Gastroesophageal sphincter (tissue), 4 donors: Measurements from ENCODE around the gene RFX2. TPM values are rescaled to one million over a fixed set of nuclear protein-coding genes. Genes with fewer than 3 reads are reported as not detected.

Experiments used
- ATAC-seq: fragments of 150-250 bp; one replicate; pipeline ENCODE4 v1.9.1; 2016; ENCODE audit warnings: mild to moderate bottlenecking, moderate library complexity
- H3K27ac ChIP-seq, 4 donors: fragments of 200-600 bp; sonication (generic) in 3 of 4; 1 replicate in 3 of 4; 2 replicates in 1 of 4; pipeline ENCODE4 v1.5.1; 2016 to 2019
- H3K27me3 ChIP-seq: fragments of 200-600 bp; sonication (generic); one replicate; pipeline ENCODE4 v1.5.1; 2019
- H3K36me3 ChIP-seq, 2 donors: fragments of 200-600 bp; sonication (generic); one replicate each; pipeline ENCODE4 v1.5.1; 2019; ENCODE audit warnings: control low read depth in 1 of 2
- H3K4me1 ChIP-seq, 3 donors: fragments of 200-600 bp; sonication (generic); 1 replicate in 2 of 3; 2 replicates in 1 of 3; pipeline ENCODE4 v1.5.1; 2016 to 2019; ENCODE audit warnings: control low read depth in 2 of 3
- H3K4me3 ChIP-seq, 2 donors: fragments of 200-600 bp; sonication (generic); one replicate each; pipeline ENCODE4 v1.5.1; 2019; ENCODE audit warnings: mild to moderate bottlenecking in 1 of 2, moderate library complexity in 1 of 2
- H3K9me3 ChIP-seq, 3 donors: fragments of 200-600 bp; sonication (generic); one replicate each; pipeline ENCODE4 v1.5.1; 2017 to 2019; ENCODE audit warnings: control low read depth in 2 of 3
- CTCF ChIP-seq, 4 experiments: fragments of 200-600 bp in 2 of 4; fragments of 450-650 bp in 2 of 4; sonication (generic) in 1 of 4; IDR thresholded peaks; one replicate each; pipeline ENCODE4 v1.5.1; 2017 to 2019; ENCODE audit warnings: antibody characterized with exemption in 4 of 4, mild to moderate bottlenecking in 2 of 4, moderate library complexity in 2 of 4
- EP300 ChIP-seq: sonication (generic); formaldehyde crosslinking; IDR thresholded peaks from one replicate; pipeline ENCODE4 v1.6.1; 2017; ENCODE audit warnings: antibody characterized with exemption, mild to moderate bottlenecking
- POLR2A ChIP-seq, 2 donors: fragments of 450-650 bp; IDR thresholded peaks; one replicate each; pipeline ENCODE4 v1.6.1; 2017; ENCODE audit warnings: antibody characterized with exemption in 2 of 2, mild to moderate bottlenecking in 2 of 2, moderate library complexity in 1 of 2
- POLR2AphosphoS5 ChIP-seq: sonication (generic); formaldehyde crosslinking; IDR thresholded peaks from one replicate; pipeline ENCODE4 v1.6.1; 2017; ENCODE audit warnings: antibody characterized with exemption
- WGBS, 2 donors: methylation state at CpG; one replicate each; pipeline ENCODE4 v1.1.5; 2018; ENCODE audit warnings: low coverage in 1 of 2; 5-methylcytosine and 5-hydroxymethylcytosine counted together
- total RNA-seq, 4 donors: library from RNA; depleted of rRNA; stranded (reverse); fragments of >200 nt; gene quantifications; one replicate each; pipeline ENCODE4 v1.1.0, GENCODE V29; 2016

The RFX2 gene
- total RNA-seq, 4 donors from 2014 or later, result 18.7 to 49.1 (median 37.6) TPM

- WGBS, 2 donors, result 68 to 76% methylated on average over 6 to 7 of the region's 9 CpGs
- Histone ChIP-seq H3K27ac (peak overlapping the region in 1 of 4 donors; percentile 9), H3K27me3 (no peaks in the 10 kb centered on the region), H3K4me1 (peaks cover 18 to 100% (median 48%) of the 10 kb centered on the region in 3 donors), H3K36me3 (peaks cover 0 to 26% of the 10 kb centered on the region in 2 donors), H3K9me3 (no peaks in the 10 kb centered on the region), H3K4me3 (no peak overlapping the region)
- ATAC-seq, result no peak
- TF ChIP-seq EP300 (no peak), CTCF (IDR thresholded peaks at IDR 0.05) (no peak), POLR2A (IDR thresholded peaks at IDR 0.05) (no peak), POLR2AphosphoS5 (no peak)
Observed at GRCh38 chr19:5972355-5972731, 138.0 kb downstream of the RFX2 start.

- ATAC-seq, result no peak
- Histone ChIP-seq H3K4me1 (peaks cover 18 to 100% (median 52%) of the 10 kb centered on the region in 3 donors), H3K9me3 (no peaks in the 10 kb centered on the region), H3K36me3 (peaks cover 0 to 26% of the 10 kb centered on the region in 2 donors), H3K27ac (peak overlapping the region in 1 of 4 donors; percentile 9), H3K4me3 (no peak overlapping the region), H3K27me3 (no peaks in the 10 kb centered on the region)
- TF ChIP-seq EP300 (no peak), POLR2AphosphoS5 (no peak), CTCF (IDR thresholded peaks at IDR 0.05) (no peak), POLR2A (IDR thresholded peaks at IDR 0.05) (no peak)
- WGBS, 2 donors, result 79 to 92% methylated on average over 2 of the region's 2 CpGs
Observed at GRCh38 chr19:5971714-5972354, 138.5 kb downstream of the RFX2 start.

- 80% methylated on average over 3 of the region's 8 CpGs; no CpG with 5 or more reads in 1 of the 2 donors for WGBS, 2 donors
- H3K9me3 ChIP-seq, result no peaks in the 10 kb centered on the region
- H3K36me3 ChIP-seq, result peaks cover 0 to 20% of the 10 kb centered on the region in 2 donors
- TF ChIP-seq POLR2A (IDR thresholded peaks at IDR 0.05), result no peak
- TF ChIP-seq POLR2AphosphoS5, result no peak
- no peak for TF ChIP-seq EP300
- no peak for TF ChIP-seq CTCF (IDR thresholded peaks at IDR 0.05)
- ATAC-seq, result no peak
- no peaks in the 10 kb centered on the region for H3K27me3 ChIP-seq
- peaks cover 17 to 100% (median 51%) of the 10 kb centered on the region in 3 donors for H3K4me1 ChIP-seq
- H3K4me3 ChIP-seq, result no peak overlapping the region
- H3K27ac ChIP-seq, result peak overlapping the region in 3 of 4 donors; percentile 65 to 84 (median 83)
Observed at GRCh38 chr19:5969476-5969875, 140.8 kb downstream of the RFX2 start.

GRCh38 chr19:5968431-5969373 lies 141.6 kb downstream of the RFX2 start:
- WGBS, 2 donors, result 23 to 46% methylated on average over 4 to 10 of the region's 18 CpGs
- TF ChIP-seq POLR2AphosphoS5 (no peak), EP300 (no peak), CTCF (IDR thresholded peaks at IDR 0.05) (no peak), POLR2A (IDR thresholded peaks at IDR 0.05) (no peak)

More at GRCh38 chr19:5968431-5969373, 141.6 kb downstream of the RFX2 start:
- Histone ChIP-seq H3K27me3 (no peaks in the 10 kb centered on the region), H3K36me3 (peaks cover 0 to 13% of the 10 kb centered on the region in 2 donors), H3K9me3 (no peaks in the 10 kb centered on the region), H3K4me1 (peaks cover 17 to 100% (median 57%) of the 10 kb centered on the region in 3 donors), H3K4me3 (peak overlapping the region in 1 of 2 donors; percentile 7), H3K27ac (peak overlapping the region in 3 of 4 donors; percentile 65 to 84 (median 83))
- ATAC-seq, result no peak
